ENCODE results near the gene ACTMAP. TPM values are rescaled to one million over a fixed set of nuclear protein-coding genes. Genes with fewer than 3 reads are reported as not detected.
A peak's percentile ranks its signal among the peaks of the same experiment; 100 is the strongest.

Gene ACTMAP
- total and polyA plus RNA-seq, 2 of the 13 experiments (the other 11 are each of a cell fraction or from before 2014, with no cell fraction given), result 2.2 to 7.9 TPM

GRCh38 chr19:40797963-40798682 is 47.8 kb upstream of the ACTMAP start (continued):
- TF ChIP-seq THAP9 (CRISPR knock-in tag; IDR thresholded peaks at IDR 0.05; ENCODE audit: borderline replicate concordance), result peak; percentile 62; the same call in 1 of the 2 replicates
- TF ChIP-seq FLYWCH1 (CRISPR knock-in tag; IDR thresholded peaks at IDR 0.05), result 0 out of 2 replicates have a peak, but pooled peaks have one; percentile 63
- no peak for TF ChIP-seq ZNF432 (CRISPR knock-in tag; IDR thresholded peaks at IDR 0.05; ENCODE audit: borderline replicate concordance)
- TF ChIP-seq MXD4 (CRISPR knock-in tag; IDR thresholded peaks at IDR 0.05), result no peak
- 0 out of 2 replicates have a peak, but pooled peaks have one; percentile 42 for TF ChIP-seq SRY (CRISPR knock-in tag; IDR thresholded peaks at IDR 0.05)
- no peak for TF ChIP-seq FOXJ3 (CRISPR knock-in tag; IDR thresholded peaks at IDR 0.05; ENCODE audit: borderline replicate concordance)
- TF ChIP-seq ZNF260 (CRISPR knock-in tag; IDR thresholded peaks at IDR 0.05; ENCODE audit: borderline replicate concordance, low read depth), result no peak
- TF ChIP-seq, protein P1, sequence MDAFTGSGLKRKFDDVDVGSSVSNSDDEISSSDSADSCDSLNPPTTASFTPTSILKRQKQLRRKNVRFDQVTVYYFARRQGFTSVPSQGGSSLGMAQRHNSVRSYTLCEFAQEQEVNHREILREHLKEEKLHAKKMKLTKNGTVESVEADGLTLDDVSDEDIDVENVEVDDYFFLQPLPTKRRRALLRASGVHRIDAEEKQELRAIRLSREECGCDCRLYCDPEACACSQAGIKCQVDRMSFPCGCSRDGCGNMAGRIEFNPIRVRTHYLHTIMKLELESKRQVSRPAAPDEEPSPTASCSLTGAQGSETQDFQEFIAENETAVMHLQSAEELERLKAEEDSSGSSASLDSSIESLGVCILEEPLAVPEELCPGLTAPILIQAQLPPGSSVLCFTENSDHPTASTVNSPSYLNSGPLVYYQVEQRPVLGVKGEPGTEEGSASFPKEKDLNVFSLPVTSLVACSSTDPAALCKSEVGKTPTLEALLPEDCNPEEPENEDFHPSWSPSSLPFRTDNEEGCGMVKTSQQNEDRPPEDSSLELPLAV (CRISPR knock-in tag; conservative IDR thresholded peaks at IDR 0.05; ENCODE audit: low read depth), result no peak
- no peak for TF ChIP-seq LCORL (IDR thresholded peaks at IDR 0.05)
- TF ChIP-seq LCORL (CRISPR knock-in tag; IDR thresholded peaks at IDR 0.05), result peak; percentile 76; the same call in 1 of the 2 replicates
- peak; percentile 95 for TF ChIP-seq RFXAP (CRISPR knock-in tag; IDR thresholded peaks at IDR 0.05; ENCODE audit: borderline replicate concordance)
- TF ChIP-seq RFX1 (IDR thresholded peaks at IDR 0.05), result no peak
- TF ChIP-seq, protein P2, sequence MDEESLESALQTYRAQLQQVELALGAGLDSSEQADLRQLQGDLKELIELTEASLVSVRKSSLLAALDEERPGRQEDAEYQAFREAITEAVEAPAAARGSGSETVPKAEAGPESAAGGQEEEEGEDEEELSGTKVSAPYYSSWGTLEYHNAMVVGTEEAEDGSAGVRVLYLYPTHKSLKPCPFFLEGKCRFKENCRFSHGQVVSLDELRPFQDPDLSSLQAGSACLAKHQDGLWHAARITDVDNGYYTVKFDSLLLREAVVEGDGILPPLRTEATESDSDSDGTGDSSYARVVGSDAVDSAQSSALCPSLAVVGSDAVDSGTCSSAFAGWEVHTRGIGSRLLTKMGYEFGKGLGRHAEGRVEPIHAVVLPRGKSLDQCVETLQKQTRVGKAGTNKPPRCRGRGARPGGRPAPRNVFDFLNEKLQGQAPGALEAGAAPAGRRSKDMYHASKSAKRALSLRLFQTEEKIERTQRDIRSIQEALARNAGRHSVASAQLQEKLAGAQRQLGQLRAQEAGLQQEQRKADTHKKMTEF (CRISPR knock-in tag; IDR thresholded peaks at IDR 0.05), result peak; percentile 55
- peak; percentile 87 for TF ChIP-seq ZNF264 (CRISPR knock-in tag; IDR thresholded peaks at IDR 0.05)
- 0 out of 2 replicates have a peak, but pooled peaks have one; percentile 20 for TF ChIP-seq ZNF556 (CRISPR knock-in tag; IDR thresholded peaks at IDR 0.05; ENCODE audit: borderline replicate concordance)
- TF ChIP-seq, protein P3, sequence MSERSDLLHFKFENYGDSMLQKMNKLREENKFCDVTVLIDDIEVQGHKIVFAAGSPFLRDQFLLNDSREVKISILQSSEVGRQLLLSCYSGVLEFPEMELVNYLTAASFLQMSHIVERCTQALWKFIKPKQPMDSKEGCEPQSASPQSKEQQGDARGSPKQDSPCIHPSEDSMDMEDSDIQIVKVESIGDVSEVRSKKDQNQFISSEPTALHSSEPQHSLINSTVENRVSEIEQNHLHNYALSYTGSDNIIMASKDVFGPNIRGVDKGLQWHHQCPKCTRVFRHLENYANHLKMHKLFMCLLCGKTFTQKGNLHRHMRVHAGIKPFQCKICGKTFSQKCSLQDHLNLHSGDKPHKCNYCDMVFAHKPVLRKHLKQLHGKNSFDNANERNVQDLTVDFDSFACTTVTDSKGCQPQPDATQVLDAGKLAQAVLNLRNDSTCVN (CRISPR knock-in tag; IDR thresholded peaks at IDR 0.05; ENCODE audit: borderline replicate concordance), result no peak
- no peak for TF ChIP-seq ZNF275 (CRISPR knock-in tag; IDR thresholded peaks at IDR 0.05; ENCODE audit: borderline replicate concordance)
- peak; percentile 46; the same call in 1 of the 2 replicates for TF ChIP-seq HOXA5 (CRISPR knock-in tag; IDR thresholded peaks at IDR 0.05)
